ENCODE measurements around the gene CACNG7. TPM values are rescaled to one million over a fixed set of nuclear protein-coding genes. Genes with fewer than 3 reads are reported as not detected.

The CACNG7 gene
- total and polyA plus RNA-seq, 4 donors = not detected

GRCh38 chr19:53969366-53969765 is 60.3 kb downstream of the CACNG7 start (continued):
- TF ChIP-seq, protein P1, sequence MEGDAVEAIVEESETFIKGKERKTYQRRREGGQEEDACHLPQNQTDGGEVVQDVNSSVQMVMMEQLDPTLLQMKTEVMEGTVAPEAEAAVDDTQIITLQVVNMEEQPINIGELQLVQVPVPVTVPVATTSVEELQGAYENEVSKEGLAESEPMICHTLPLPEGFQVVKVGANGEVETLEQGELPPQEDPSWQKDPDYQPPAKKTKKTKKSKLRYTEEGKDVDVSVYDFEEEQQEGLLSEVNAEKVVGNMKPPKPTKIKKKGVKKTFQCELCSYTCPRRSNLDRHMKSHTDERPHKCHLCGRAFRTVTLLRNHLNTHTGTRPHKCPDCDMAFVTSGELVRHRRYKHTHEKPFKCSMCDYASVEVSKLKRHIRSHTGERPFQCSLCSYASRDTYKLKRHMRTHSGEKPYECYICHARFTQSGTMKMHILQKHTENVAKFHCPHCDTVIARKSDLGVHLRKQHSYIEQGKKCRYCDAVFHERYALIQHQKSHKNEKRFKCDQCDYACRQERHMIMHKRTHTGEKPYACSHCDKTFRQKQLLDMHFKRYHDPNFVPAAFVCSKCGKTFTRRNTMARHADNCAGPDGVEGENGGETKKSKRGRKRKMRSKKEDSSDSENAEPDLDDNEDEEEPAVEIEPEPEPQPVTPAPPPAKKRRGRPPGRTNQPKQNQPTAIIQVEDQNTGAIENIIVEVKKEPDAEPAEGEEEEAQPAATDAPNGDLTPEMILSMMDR (IDR thresholded peaks at IDR 0.05; ENCODE audit: low read depth, low read length, missing input control) = no peak
- TF ChIP-seq MAX (IDR thresholded peaks at IDR 0.05) = no peak
- TF ChIP-seq HNF4G (IDR thresholded peaks at IDR 0.05) = no peak
- TF ChIP-seq EGR1 (IDR thresholded peaks at IDR 0.05; ENCODE audit: low read depth in 2 of 2) = no peak
- TF ChIP-seq SP1 (IDR thresholded peaks at IDR 0.05) = no peak
- no peak for TF ChIP-seq GABPA (IDR thresholded peaks at IDR 0.05 in 1 of 2, conservative IDR thresholded peaks at IDR 0.05 in 1 of 2)
- no peak for TF ChIP-seq HNF4A (conservative IDR thresholded peaks at IDR 0.05)

DNA sequence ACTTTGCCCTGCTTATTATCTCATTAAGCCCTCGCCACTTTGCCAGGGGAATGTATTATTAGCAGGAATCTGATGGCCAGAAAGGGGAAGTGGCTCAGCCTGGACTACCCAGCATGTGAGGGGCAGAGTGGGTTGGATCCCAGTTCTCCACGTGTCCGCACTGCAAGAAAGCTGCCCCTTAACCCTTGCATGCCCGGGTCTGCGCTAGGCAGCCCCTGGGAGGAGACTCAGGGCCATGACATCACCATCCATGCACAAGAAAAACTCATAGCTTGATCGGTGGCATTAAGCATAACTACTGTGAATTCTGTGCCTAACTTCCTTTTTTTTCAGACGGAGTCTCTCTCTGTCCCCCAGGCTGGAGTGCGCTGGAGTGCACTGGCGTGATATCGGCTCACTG is 62.6 kb downstream of the CACNG7 start:
- H3K36me3 ChIP-seq (ENCODE audit: control insufficient read depth in 4 of 4, insufficient read depth in 3 of 4, low read depth in 1 of 4, low read length in 3 of 4) = no peaks in the 10 kb centered on the region
- no peak overlapping the region for H3K4me3 ChIP-seq (ENCODE audit: low read depth in 1 of 3, low read length in 3 of 3)
- DNase-seq (ENCODE audit: low spot score) = no peak
- H3K9me3 ChIP-seq (ENCODE audit: control insufficient read depth in 4 of 4, low read length in 3 of 4) = no peaks in the 10 kb centered on the region
- no peaks in the 10 kb centered on the region for H3K27me3 ChIP-seq (ENCODE audit: control insufficient read depth in 4 of 4, insufficient read depth in 4 of 4, low read length in 3 of 4)
- no peak overlapping the region for H3K27ac ChIP-seq (ENCODE audit: low read depth in 1 of 2, low read length in 2 of 2)
- WGBS = 59% methylated on average over 10 of the region's 10 CpGs
- H3K4me1 ChIP-seq (ENCODE audit: control insufficient read depth in 4 of 4, insufficient read depth in 4 of 4, low read length in 3 of 4) = no peaks in the 10 kb centered on the region
- H3K9ac ChIP-seq (ENCODE audit: low read depth in 1 of 2, low read length in 2 of 2) = no peak overlapping the region
- TF ChIP-seq TAF1 (conservative IDR thresholded peaks at IDR 0.05) = no peak
- no peak for TF ChIP-seq ZBTB33 (IDR thresholded peaks at IDR 0.05)
- no peak for TF ChIP-seq EGR1 (IDR thresholded peaks at IDR 0.05; ENCODE audit: low read depth in 2 of 2)
- no peak for TF ChIP-seq NR2F2 (IDR thresholded peaks at IDR 0.05)
- no peak for TF ChIP-seq YY1 (IDR thresholded peaks at IDR 0.05)
- TF ChIP-seq JUND (IDR thresholded peaks at IDR 0.05) = no peak
- TF ChIP-seq, protein P1 (IDR thresholded peaks at IDR 0.05; ENCODE audit: low read depth, low read length, missing input control) = no peak
- TF ChIP-seq RAD21 (IDR thresholded peaks at IDR 0.05) = no peak
- no peak for TF ChIP-seq FOXA2 (IDR thresholded peaks at IDR 0.05)

DNA sequence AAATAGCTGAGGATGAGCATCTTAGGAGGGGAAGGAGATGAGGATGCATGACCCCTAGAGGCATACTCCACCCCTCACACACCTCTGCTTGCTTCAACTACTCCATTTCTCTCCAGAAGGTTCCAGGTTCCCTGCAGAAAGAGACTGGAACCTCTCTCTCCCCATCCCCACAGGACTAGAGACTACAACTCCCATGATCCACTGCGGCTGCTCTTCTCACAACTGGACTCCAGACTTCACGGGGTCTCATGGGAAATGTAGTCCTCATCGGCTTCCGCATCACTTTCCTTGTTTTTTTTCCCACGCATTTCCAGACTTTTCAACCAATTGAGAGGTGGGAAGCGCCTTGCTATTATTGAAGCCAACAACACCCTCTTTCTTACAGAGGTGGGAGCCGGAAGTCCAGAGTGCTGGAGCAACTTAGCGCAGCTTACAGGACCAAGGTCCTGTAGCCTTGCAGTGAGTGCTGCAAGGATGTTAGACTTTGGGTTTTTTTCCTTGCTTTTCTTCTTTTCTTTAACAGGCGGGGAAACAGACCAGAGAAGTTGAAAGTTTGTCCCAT is 68.4 kb downstream of the CACNG7 start:
- Histone ChIP-seq H3K27ac (ENCODE audit: low read depth in 1 of 2, low read length in 2 of 2) (no peak overlapping the region), H3K4me1 (ENCODE audit: control insufficient read depth in 4 of 4, insufficient read depth in 4 of 4, low read length in 3 of 4) (peaks cover 4 to 10% (median 5%) of the 10 kb centered on the region in 4 donors), H3K9ac (ENCODE audit: low read depth in 1 of 2, low read length in 2 of 2) (no peak overlapping the region), H3K9me3 (ENCODE audit: control insufficient read depth in 4 of 4, low read length in 3 of 4) (no peaks in the 10 kb centered on the region), H3K4me3 (ENCODE audit: low read depth in 1 of 3, low read length in 3 of 3) (peak overlapping the region in 1 of 3 donors; percentile 5), H3K27me3 (ENCODE audit: control insufficient read depth in 4 of 4, insufficient read depth in 4 of 4, low read length in 3 of 4) (peaks cover 0 to 14% (median 6%) of the 10 kb centered on the region in 4 donors), H3K36me3 (ENCODE audit: control insufficient read depth in 4 of 4, insufficient read depth in 3 of 4, low read depth in 1 of 4, low read length in 3 of 4) (no peaks in the 10 kb centered on the region)
- peak in 1 of 2 donors; percentile 44 for TF ChIP-seq HNF4A (conservative IDR thresholded peaks at IDR 0.05)
- TF ChIP-seq RAD21 (IDR thresholded peaks at IDR 0.05) = no peak
- DNase-seq (ENCODE audit: low spot score) = peak; percentile 70
- 3% methylated on average over 9 of the region's 9 CpGs for WGBS
